ENCODE results near the gene SLC7A1.

SLC7A1 gene

GRCh38 chr13:29513002-29513980 lies 82.2 kb downstream of the SLC7A1 start:
- Histone ChIP-seq H3K9me3 (ENCODE audit: control insufficient read depth, insufficient read depth, low read length) (no peaks in the 10 kb centered on the region), H3K27me3 (ENCODE audit: control insufficient read depth, low read length) (no peaks in the 10 kb centered on the region), H3F3A (ENCODE audit: control insufficient read depth, insufficient read depth) (peaks cover 12% of the 10 kb centered on the region), H3K36me3 (ENCODE audit: control insufficient read depth, low read length) (peaks cover 66% of the 10 kb centered on the region), H3K27ac (ENCODE audit: low read depth, low read length) (no peak overlapping the region), H3K4me2 (ENCODE audit: low read length) (no peak overlapping the region), H3K4me1 (ENCODE audit: control insufficient read depth, low read length) (no peaks in the 10 kb centered on the region), H3K9me2 (replicated peaks; ENCODE audit: control insufficient read depth, low read length) (no peaks in the 10 kb centered on the region), H3K79me2 (ENCODE audit: control insufficient read depth, low read length) (no peaks in the 10 kb centered on the region), H3K4me3 (ENCODE audit: low read length) (no peak overlapping the region), H4K20me1 (ENCODE audit: control insufficient read depth, insufficient read depth, low read depth, low read length) (no peaks in the 10 kb centered on the region)
- TF ChIP-seq CTCF (IDR thresholded peaks at IDR 0.05; ENCODE audit: low read depth, low read length, poor library complexity, severe bottlenecking) (no peak), EZH2phosphoT487 (IDR thresholded peaks at IDR 0.05; ENCODE audit: borderline replicate concordance, low read length) (no peak)

- TF ChIP-seq CTCF (IDR thresholded peaks at IDR 0.05; ENCODE audit: low read depth, low read length, poor library complexity, severe bottlenecking) (no peak), EZH2phosphoT487 (IDR thresholded peaks at IDR 0.05; ENCODE audit: borderline replicate concordance, low read length) (no peak)
- peaks cover 5% of the 10 kb centered on the region for H4K20me1 ChIP-seq (ENCODE audit: control insufficient read depth, insufficient read depth, low read depth, low read length)
- no peaks in the 10 kb centered on the region for H3K27me3 ChIP-seq (ENCODE audit: control insufficient read depth, low read length)
- peaks cover 52% of the 10 kb centered on the region for H3K36me3 ChIP-seq (ENCODE audit: control insufficient read depth, low read length)
- no peak overlapping the region for H3K4me3 ChIP-seq (ENCODE audit: low read length)
- no peak overlapping the region for H3K27ac ChIP-seq (ENCODE audit: low read depth, low read length)
- H3K9me3 ChIP-seq (ENCODE audit: control insufficient read depth, insufficient read depth, low read length), result no peaks in the 10 kb centered on the region
- no peaks in the 10 kb centered on the region for H3K4me1 ChIP-seq (ENCODE audit: control insufficient read depth, low read length)
- peaks cover 12% of the 10 kb centered on the region for H3F3A ChIP-seq (ENCODE audit: control insufficient read depth, insufficient read depth)
- H3K4me2 ChIP-seq (ENCODE audit: low read length), result no peak overlapping the region
- H3K79me2 ChIP-seq (ENCODE audit: control insufficient read depth, low read length), result no peaks in the 10 kb centered on the region
- no peaks in the 10 kb centered on the region for H3K9me2 ChIP-seq (replicated peaks; ENCODE audit: control insufficient read depth, low read length)
Observed at GRCh38 chr13:29511980-29512379, 83.5 kb downstream of the SLC7A1 start.

- Histone ChIP-seq H3K9me3 (ENCODE audit: control insufficient read depth, insufficient read depth, low read length) (no peaks in the 10 kb centered on the region), H3K4me1 (ENCODE audit: control insufficient read depth, low read length) (no peaks in the 10 kb centered on the region), H3K36me3 (ENCODE audit: control insufficient read depth, low read length) (peaks cover 45% of the 10 kb centered on the region), H3K79me2 (ENCODE audit: control insufficient read depth, low read length) (no peaks in the 10 kb centered on the region), H3K9me2 (replicated peaks; ENCODE audit: control insufficient read depth, low read length) (no peaks in the 10 kb centered on the region), H3K4me3 (ENCODE audit: low read length) (no peak overlapping the region), H3K4me2 (ENCODE audit: low read length) (no peak overlapping the region), H3K27me3 (ENCODE audit: control insufficient read depth, low read length) (no peaks in the 10 kb centered on the region), H3F3A (ENCODE audit: control insufficient read depth, insufficient read depth) (peaks cover 12% of the 10 kb centered on the region), H4K20me1 (ENCODE audit: control insufficient read depth, insufficient read depth, low read depth, low read length) (peaks cover 5% of the 10 kb centered on the region), H3K27ac (ENCODE audit: low read depth, low read length) (no peak overlapping the region)
- TF ChIP-seq CTCF (IDR thresholded peaks at IDR 0.05; ENCODE audit: low read depth, low read length, poor library complexity, severe bottlenecking) (no peak), EZH2phosphoT487 (IDR thresholded peaks at IDR 0.05; ENCODE audit: borderline replicate concordance, low read length) (no peak)
Observed at GRCh38 chr13:29511106-29511796, 84.2 kb downstream of the SLC7A1 start.

Measured in DOHH2 (cell line).